H1 (cell line): ENCODE measurements around the gene AKTIP.

ENCODE experiments used
- BCL11A ChIP-seq, 2 experiments: IDR thresholded peaks; one replicate each; pipeline ENCODE4 v1.6.1; 2011; ENCODE audit warnings: low read depth in 2 of 2, low read length in 2 of 2, mild to moderate bottlenecking in 2 of 2
- KDM1A ChIP-seq: fragments of 200-600, 300-600 bp; sonication (generic); IDR thresholded peaks from 2 replicates; pipeline ENCODE4 v1.7.1; 2016; ENCODE audit warnings: mild to moderate bottlenecking, low read length, borderline replicate concordance
- KDM4A ChIP-seq: IDR thresholded peaks from one replicate; pipeline ENCODE4 v1.7.1; 2012; ENCODE audit warnings: low read depth, mild to moderate bottlenecking, moderate library complexity, low read length, inconsistent platforms; ENCODE audit not compliant: severe bottlenecking
- POLR2AphosphoS5 ChIP-seq: IDR thresholded peaks from 2 replicates; pipeline ENCODE4 v1.6.1; 2011; ENCODE audit warnings: low read depth, low read length
- TF ChIP-seq, protein P1 (sequence below), 3 experiments: IDR thresholded peaks; 1 replicate in 2 of 3; 2 replicates in 1 of 3; pipeline versions ENCODE4 v1.5.1 to v1.6.1; 2011; ENCODE audit warnings: low read length in 3 of 3, mild to moderate bottlenecking in 3 of 3, inconsistent platforms in 2 of 3, low read depth in 1 of 3, moderate library complexity in 1 of 3; ENCODE audit not compliant: insufficient read depth in 1 of 3; ENCODE audit errors: control extremely low read depth in 1 of 3
- TF ChIP-seq, protein P2 (sequence below): IDR thresholded peaks from 2 replicates; pipeline ENCODE4 v1.6.1; 2011; ENCODE audit warnings: low read depth, mild to moderate bottlenecking, low read length; ENCODE audit not compliant: insufficient read depth
- TF ChIP-seq, protein P3 (sequence below): IDR thresholded peaks from 2 replicates; pipeline ENCODE4 v1.6.1; 2012; ENCODE audit warnings: inconsistent platforms

DNA sequence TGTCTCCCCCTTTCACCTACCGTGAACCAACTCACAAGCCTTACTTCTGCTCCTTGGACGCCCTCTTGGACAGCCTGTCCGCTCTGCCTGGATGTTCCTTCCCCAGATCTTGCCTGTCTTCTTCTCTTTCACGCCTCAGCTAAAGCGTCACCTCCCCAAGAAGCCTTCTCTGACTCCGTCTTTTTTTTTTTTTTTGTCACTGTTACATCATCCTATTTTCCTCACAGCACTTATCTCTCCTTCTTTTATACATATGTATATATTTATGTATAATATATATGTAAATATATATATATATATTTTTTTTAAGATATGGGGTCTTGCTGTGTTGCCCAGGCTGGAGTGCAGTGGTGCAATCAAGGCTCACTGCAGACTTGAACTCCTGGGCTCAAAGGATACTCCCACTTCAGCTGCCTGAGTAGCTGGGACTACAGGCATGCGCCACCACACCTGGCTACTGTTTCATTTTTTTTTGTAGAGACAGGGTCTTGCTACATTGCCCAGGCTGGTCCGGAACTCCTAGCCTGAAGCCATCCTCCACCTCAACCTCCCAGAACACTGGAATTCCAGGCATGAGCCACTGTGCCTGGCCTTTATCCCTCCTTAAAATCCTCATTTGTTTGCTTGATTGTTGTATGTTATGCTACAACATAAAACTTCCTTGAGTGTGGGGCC lies 16.5 kb upstream of the AKTIP start:
- TF ChIP-seq, protein P1, sequence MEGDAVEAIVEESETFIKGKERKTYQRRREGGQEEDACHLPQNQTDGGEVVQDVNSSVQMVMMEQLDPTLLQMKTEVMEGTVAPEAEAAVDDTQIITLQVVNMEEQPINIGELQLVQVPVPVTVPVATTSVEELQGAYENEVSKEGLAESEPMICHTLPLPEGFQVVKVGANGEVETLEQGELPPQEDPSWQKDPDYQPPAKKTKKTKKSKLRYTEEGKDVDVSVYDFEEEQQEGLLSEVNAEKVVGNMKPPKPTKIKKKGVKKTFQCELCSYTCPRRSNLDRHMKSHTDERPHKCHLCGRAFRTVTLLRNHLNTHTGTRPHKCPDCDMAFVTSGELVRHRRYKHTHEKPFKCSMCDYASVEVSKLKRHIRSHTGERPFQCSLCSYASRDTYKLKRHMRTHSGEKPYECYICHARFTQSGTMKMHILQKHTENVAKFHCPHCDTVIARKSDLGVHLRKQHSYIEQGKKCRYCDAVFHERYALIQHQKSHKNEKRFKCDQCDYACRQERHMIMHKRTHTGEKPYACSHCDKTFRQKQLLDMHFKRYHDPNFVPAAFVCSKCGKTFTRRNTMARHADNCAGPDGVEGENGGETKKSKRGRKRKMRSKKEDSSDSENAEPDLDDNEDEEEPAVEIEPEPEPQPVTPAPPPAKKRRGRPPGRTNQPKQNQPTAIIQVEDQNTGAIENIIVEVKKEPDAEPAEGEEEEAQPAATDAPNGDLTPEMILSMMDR (IDR thresholded peaks at IDR 0.05; ENCODE audit: control extremely low read depth in 1 of 3, insufficient read depth in 1 of 3, low read depth in 1 of 3, low read length in 3 of 3): no peak
- no peak for TF ChIP-seq KDM1A
- no peak for TF ChIP-seq BCL11A (IDR thresholded peaks at IDR 0.05; ENCODE audit: low read depth in 2 of 2, low read length in 2 of 2)
- TF ChIP-seq POLR2AphosphoS5: no peak
- TF ChIP-seq, protein P2, sequence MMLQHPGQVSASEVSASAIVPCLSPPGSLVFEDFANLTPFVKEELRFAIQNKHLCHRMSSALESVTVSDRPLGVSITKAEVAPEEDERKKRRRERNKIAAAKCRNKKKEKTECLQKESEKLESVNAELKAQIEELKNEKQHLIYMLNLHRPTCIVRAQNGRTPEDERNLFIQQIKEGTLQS: no peak
- TF ChIP-seq, protein P3, sequence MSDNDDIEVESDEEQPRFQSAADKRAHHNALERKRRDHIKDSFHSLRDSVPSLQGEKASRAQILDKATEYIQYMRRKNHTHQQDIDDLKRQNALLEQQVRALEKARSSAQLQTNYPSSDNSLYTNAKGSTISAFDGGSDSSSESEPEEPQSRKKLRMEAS: no peak
- no peak for TF ChIP-seq KDM4A
